Measurements from ENCODE around the gene KCNQ2.
A peak's percentile ranks its signal among the peaks of the same experiment; 100 is the strongest.

The KCNQ2 gene

GRCh38 chr20:63448031-63448430, 24.4 kb downstream of the KCNQ2 start:
- peak; percentile 27; the same call in 1 of the 2 replicates for TF ChIP-seq MAX (IDR thresholded peaks at IDR 0.05)
- no peak for TF ChIP-seq EGR1 (IDR thresholded peaks at IDR 0.05)
- TF ChIP-seq CREB1 (IDR thresholded peaks at IDR 0.05; ENCODE audit: low read depth), result no peak
- no peak for TF ChIP-seq YY1 (IDR thresholded peaks at IDR 0.05; ENCODE audit: low read depth)

DNA sequence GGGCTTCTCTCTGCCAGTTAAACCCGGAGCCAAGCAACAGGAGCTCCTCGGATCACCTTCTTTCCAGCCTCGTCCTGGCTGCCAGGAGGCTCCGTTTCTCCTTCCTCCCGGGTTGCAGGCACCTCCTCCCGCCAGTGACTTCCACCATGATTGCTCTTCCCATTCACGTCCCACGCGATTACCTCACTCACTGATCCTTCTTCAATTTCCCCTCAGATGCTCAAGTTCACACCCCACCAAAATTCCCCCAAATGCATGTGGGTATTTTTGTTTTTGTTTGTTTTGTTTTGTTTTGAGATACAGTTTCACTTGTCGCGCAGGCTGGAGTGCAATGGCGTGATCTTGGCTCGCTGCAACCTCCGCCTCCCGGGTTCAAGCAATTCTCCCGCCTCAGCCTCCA, 25.1 kb downstream of the KCNQ2 start:
- TF ChIP-seq REST (IDR thresholded peaks at IDR 0.05; ENCODE audit: low read depth) (no peak), USF1 (IDR thresholded peaks at IDR 0.05) (no peak), CEBPB (IDR thresholded peaks at IDR 0.05) (no peak), EP300 (IDR thresholded peaks at IDR 0.05; ENCODE audit: borderline replicate concordance) (no peak), CREB1 (IDR thresholded peaks at IDR 0.05; ENCODE audit: low read depth) (no peak), FOXM1 (IDR thresholded peaks at IDR 0.05; ENCODE audit: borderline replicate concordance, low read depth) (no peak), TAF1 (IDR thresholded peaks at IDR 0.05; ENCODE audit: low read depth) (no peak), RAD21 (IDR thresholded peaks at IDR 0.05; ENCODE audit: low read depth) (no peak), ZBTB7A (IDR thresholded peaks at IDR 0.05; ENCODE audit: low read depth) (no peak), NFIC (IDR thresholded peaks at IDR 0.05) (no peak), MAX (IDR thresholded peaks at IDR 0.05) (no peak), YY1 (IDR thresholded peaks at IDR 0.05; ENCODE audit: low read depth) (no peak), EGR1 (IDR thresholded peaks at IDR 0.05) (no peak), TEAD4 (IDR thresholded peaks at IDR 0.05) (no peak), TCF12 (IDR thresholded peaks at IDR 0.05; ENCODE audit: low read depth) (no peak)

GRCh38 chr20:63446216-63447024, 26.0 kb downstream of the KCNQ2 start:
- TF ChIP-seq USF1 (IDR thresholded peaks at IDR 0.05), result no peak

DNA sequence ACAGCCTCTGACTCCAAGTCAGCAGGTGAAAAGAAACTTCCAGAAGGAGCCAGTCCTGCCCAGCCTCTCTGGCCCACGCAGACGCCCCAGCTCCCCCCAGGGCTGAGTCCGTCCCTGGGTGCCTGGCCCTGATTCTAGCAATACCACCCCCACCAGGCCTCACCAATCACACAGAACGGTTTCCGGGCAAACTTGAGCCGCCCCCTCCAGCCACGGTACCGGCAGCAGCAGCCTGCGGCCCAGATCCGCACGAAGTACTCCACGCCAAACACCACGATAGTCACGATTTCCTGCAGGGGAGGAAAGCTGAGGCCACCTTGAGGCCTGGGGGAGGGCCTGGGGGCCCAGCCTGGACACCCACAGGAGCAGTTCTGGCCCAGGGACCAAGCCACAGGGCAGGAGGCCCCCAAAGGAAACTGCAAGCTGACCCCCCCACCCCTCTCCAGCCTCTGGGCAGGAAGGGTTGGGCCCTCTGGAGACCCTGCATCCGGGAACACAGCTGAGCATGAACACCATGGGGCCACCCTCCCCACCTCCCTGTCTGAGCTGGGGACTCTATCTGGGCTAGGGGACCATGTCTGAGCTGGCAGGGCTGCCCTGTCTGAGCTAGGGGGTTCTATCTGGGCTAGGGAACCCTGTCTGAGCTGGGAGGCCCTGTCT, 27.2 kb downstream of the KCNQ2 start:
- TF ChIP-seq EP300 (IDR thresholded peaks at IDR 0.05; ENCODE audit: borderline replicate concordance), result no peak
- TF ChIP-seq MAX (IDR thresholded peaks at IDR 0.05), result no peak
- no peak for TF ChIP-seq CREB1 (IDR thresholded peaks at IDR 0.05; ENCODE audit: low read depth)
- TF ChIP-seq NFIC (IDR thresholded peaks at IDR 0.05), result no peak
- no peak for TF ChIP-seq TEAD4 (IDR thresholded peaks at IDR 0.05)
- no peak for TF ChIP-seq USF1 (IDR thresholded peaks at IDR 0.05)
- TF ChIP-seq RAD21 (IDR thresholded peaks at IDR 0.05; ENCODE audit: low read depth), result no peak
- TF ChIP-seq REST (IDR thresholded peaks at IDR 0.05; ENCODE audit: low read depth), result no peak
- TF ChIP-seq TCF12 (IDR thresholded peaks at IDR 0.05; ENCODE audit: low read depth), result no peak
- no peak for TF ChIP-seq FOXM1 (IDR thresholded peaks at IDR 0.05; ENCODE audit: borderline replicate concordance, low read depth)
- no peak for TF ChIP-seq CEBPB (IDR thresholded peaks at IDR 0.05)
- no peak for TF ChIP-seq TAF1 (IDR thresholded peaks at IDR 0.05; ENCODE audit: low read depth)
- TF ChIP-seq ZBTB7A (IDR thresholded peaks at IDR 0.05; ENCODE audit: low read depth), result no peak
- TF ChIP-seq EGR1 (IDR thresholded peaks at IDR 0.05), result no peak
- TF ChIP-seq YY1 (IDR thresholded peaks at IDR 0.05; ENCODE audit: low read depth), result no peak

DNA sequence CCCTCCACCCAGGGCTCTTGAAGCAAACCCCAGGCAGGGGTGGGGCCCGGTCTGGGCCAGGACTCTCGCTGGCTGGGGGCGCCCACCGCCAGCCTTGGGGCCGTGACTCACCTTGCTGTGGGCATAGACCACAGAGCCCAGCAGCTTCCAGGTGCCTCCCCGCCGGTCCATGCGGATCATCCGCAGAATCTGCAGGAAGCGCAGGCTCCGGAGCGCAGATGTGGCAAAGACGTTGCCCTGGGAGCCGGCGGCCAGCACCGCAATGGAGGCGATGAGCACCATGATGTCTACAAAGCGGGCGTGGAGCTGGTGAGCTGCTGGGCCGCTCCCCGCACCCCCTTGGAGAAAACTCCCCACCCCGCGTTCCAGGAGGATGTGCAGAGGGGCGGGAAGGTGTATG, 27.9 kb downstream of the KCNQ2 start:
- TF ChIP-seq TCF12 (IDR thresholded peaks at IDR 0.05; ENCODE audit: low read depth), result no peak
- TF ChIP-seq RAD21 (IDR thresholded peaks at IDR 0.05; ENCODE audit: low read depth), result no peak
- no peak for TF ChIP-seq EGR1 (IDR thresholded peaks at IDR 0.05)
- no peak for TF ChIP-seq USF1 (IDR thresholded peaks at IDR 0.05)
- TF ChIP-seq CREB1 (IDR thresholded peaks at IDR 0.05; ENCODE audit: low read depth), result no peak
- TF ChIP-seq EP300 (IDR thresholded peaks at IDR 0.05; ENCODE audit: borderline replicate concordance), result no peak
- TF ChIP-seq TAF1 (IDR thresholded peaks at IDR 0.05; ENCODE audit: low read depth), result no peak
- TF ChIP-seq TEAD4 (IDR thresholded peaks at IDR 0.05), result no peak
- no peak for TF ChIP-seq FOXM1 (IDR thresholded peaks at IDR 0.05; ENCODE audit: borderline replicate concordance, low read depth)
- TF ChIP-seq YY1 (IDR thresholded peaks at IDR 0.05; ENCODE audit: low read depth), result no peak
- no peak for TF ChIP-seq REST (IDR thresholded peaks at IDR 0.05; ENCODE audit: low read depth)
- no peak for TF ChIP-seq ZBTB7A (IDR thresholded peaks at IDR 0.05; ENCODE audit: low read depth)
- TF ChIP-seq CEBPB (IDR thresholded peaks at IDR 0.05), result no peak
- TF ChIP-seq MAX (IDR thresholded peaks at IDR 0.05), result no peak
- TF ChIP-seq NFIC (IDR thresholded peaks at IDR 0.05), result no peak
